ENCODE results near the gene ZIC5. TPM values are rescaled to one million over a fixed set of nuclear protein-coding genes. Genes with fewer than 3 reads are reported as not detected.

The ZIC5 gene
- polyA plus RNA-seq, 1 donor from 2014 or later = 0.94 TPM

DNA sequence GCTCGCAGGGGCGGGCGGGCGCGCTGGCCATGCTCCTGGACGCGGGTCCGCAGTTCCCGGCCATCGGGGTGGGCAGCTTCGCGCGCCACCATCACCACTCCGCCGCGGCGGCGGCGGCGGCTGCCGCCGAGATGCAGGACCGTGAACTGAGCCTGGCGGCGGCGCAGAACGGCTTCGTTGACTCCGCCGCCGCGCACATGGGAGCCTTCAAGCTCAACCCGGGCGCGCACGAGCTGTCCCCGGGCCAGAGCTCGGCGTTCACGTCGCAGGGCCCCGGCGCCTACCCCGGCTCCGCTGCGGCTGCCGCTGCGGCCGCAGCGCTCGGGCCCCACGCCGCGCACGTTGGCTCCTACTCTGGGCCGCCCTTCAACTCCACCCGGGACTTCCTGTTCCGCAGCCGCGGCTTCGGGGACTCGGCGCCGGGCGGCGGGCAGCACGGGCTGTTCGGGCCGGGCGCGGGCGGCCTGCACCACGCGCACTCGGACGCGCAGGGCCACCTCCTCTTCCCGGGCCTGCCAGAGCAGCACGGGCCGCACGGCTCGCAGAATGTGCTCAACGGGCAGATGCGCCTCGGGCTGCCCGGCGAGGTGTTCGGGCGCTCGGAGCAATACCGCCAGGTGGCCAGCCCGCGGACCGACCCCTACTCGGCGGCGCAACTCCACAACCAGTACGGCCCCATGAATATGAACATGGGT lies 10.6 kb upstream of the ZIC5 start:
- H3K4me2 ChIP-seq (ENCODE audit: low read length) = peak overlapping the region; percentile 80
- H3K9ac ChIP-seq (ENCODE audit: low read length) = peak overlapping the region; percentile 87
- H3K79me2 ChIP-seq (replicated peaks; ENCODE audit: insufficient read depth, low read length) = peaks cover 79% of the 10 kb centered on the region
- peak overlapping the region; percentile 93 for H3K4me3 ChIP-seq (ENCODE audit: low read length)
- H3K36me3 ChIP-seq (ENCODE audit: insufficient read depth, low read length) = no peaks in the 10 kb centered on the region
- peaks cover 37% of the 10 kb centered on the region for H3K27me3 ChIP-seq (ENCODE audit: insufficient read depth, low read depth, low read length)
- peak overlapping the region; percentile 85 for H3K27ac ChIP-seq (ENCODE audit: low read length)
- H4K20me1 ChIP-seq (ENCODE audit: insufficient read depth) = peaks cover 26% of the 10 kb centered on the region
- no peaks in the 10 kb centered on the region for H3K9me2 ChIP-seq (ENCODE audit: insufficient read depth, low read length)
- H3K9me3 ChIP-seq (ENCODE audit: low read length) = no peaks in the 10 kb centered on the region
- no peak overlapping the region for H2AFZ ChIP-seq (ENCODE audit: low read depth, low read length)
- peaks cover 2% of the 10 kb centered on the region for H3F3A ChIP-seq (ENCODE audit: insufficient read depth, low read length, poor library complexity, severe bottlenecking)
- peak; percentile 71 for TF ChIP-seq MXI1 (conservative IDR thresholded peaks at IDR 0.05; ENCODE audit: poor library complexity, severe bottlenecking)
- peak; percentile 19 for TF ChIP-seq SMC3 (conservative IDR thresholded peaks at IDR 0.05; ENCODE audit: poor library complexity)
- no peak for TF ChIP-seq EP300 (conservative IDR thresholded peaks at IDR 0.05; ENCODE audit: poor library complexity, severe bottlenecking)
- TF ChIP-seq, protein P1, sequence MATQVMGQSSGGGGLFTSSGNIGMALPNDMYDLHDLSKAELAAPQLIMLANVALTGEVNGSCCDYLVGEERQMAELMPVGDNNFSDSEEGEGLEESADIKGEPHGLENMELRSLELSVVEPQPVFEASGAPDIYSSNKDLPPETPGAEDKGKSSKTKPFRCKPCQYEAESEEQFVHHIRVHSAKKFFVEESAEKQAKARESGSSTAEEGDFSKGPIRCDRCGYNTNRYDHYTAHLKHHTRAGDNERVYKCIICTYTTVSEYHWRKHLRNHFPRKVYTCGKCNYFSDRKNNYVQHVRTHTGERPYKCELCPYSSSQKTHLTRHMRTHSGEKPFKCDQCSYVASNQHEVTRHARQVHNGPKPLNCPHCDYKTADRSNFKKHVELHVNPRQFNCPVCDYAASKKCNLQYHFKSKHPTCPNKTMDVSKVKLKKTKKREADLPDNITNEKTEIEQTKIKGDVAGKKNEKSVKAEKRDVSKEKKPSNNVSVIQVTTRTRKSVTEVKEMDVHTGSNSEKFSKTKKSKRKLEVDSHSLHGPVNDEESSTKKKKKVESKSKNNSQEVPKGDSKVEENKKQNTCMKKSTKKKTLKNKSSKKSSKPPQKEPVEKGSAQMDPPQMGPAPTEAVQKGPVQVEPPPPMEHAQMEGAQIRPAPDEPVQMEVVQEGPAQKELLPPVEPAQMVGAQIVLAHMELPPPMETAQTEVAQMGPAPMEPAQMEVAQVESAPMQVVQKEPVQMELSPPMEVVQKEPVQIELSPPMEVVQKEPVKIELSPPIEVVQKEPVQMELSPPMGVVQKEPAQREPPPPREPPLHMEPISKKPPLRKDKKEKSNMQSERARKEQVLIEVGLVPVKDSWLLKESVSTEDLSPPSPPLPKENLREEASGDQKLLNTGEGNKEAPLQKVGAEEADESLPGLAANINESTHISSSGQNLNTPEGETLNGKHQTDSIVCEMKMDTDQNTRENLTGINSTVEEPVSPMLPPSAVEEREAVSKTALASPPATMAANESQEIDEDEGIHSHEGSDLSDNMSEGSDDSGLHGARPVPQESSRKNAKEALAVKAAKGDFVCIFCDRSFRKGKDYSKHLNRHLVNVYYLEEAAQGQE (IDR thresholded peaks at IDR 0.05; ENCODE audit: borderline replicate concordance) = no peak
- TF ChIP-seq CTCF (IDR thresholded peaks at IDR 0.05; ENCODE audit: poor library complexity, severe bottlenecking) = no peak
- TF ChIP-seq POLR2AphosphoS5 (IDR thresholded peaks at IDR 0.05) = no peak
- TF ChIP-seq TAF1 (IDR thresholded peaks at IDR 0.05; ENCODE audit: low read depth) = no peak

- H3F3A ChIP-seq (ENCODE audit: insufficient read depth, low read length, poor library complexity, severe bottlenecking) = peaks cover 2% of the 10 kb centered on the region
- H2AFZ ChIP-seq (ENCODE audit: low read depth, low read length) = no peak within 1 kb of the TSS
- H3K79me2 ChIP-seq (replicated peaks; ENCODE audit: insufficient read depth, low read length) = peaks cover 76% of the 10 kb centered on the region
- H3K27ac ChIP-seq (ENCODE audit: low read length) = peak within 1 kb of the TSS; percentile 85
- H3K27me3 ChIP-seq (ENCODE audit: insufficient read depth, low read depth, low read length) = peaks cover 33% of the 10 kb centered on the region
- TF ChIP-seq, protein P1 (IDR thresholded peaks at IDR 0.05; ENCODE audit: borderline replicate concordance) = peak; percentile 42
- no peak for TF ChIP-seq MXI1 (conservative IDR thresholded peaks at IDR 0.05; ENCODE audit: poor library complexity, severe bottlenecking)
- peak; percentile 17 for TF ChIP-seq POLR2AphosphoS5 (IDR thresholded peaks at IDR 0.05)
- TF ChIP-seq EP300 (conservative IDR thresholded peaks at IDR 0.05; ENCODE audit: poor library complexity, severe bottlenecking) = no peak
- no peak for TF ChIP-seq EZH2 (IDR thresholded peaks at IDR 0.05; ENCODE audit: borderline replicate concordance, insufficient read depth, low read length, poor library complexity, severe bottlenecking)
- no peak for TF ChIP-seq CTCF (IDR thresholded peaks at IDR 0.05; ENCODE audit: poor library complexity, severe bottlenecking)
- TF ChIP-seq RAD21 (conservative IDR thresholded peaks at IDR 0.05) = no peak
- TF ChIP-seq TAF1 (IDR thresholded peaks at IDR 0.05; ENCODE audit: low read depth) = no peak
- no peak for TF ChIP-seq SMC3 (conservative IDR thresholded peaks at IDR 0.05; ENCODE audit: poor library complexity)
- peak within 1 kb of the TSS; percentile 87 for H3K9ac ChIP-seq (ENCODE audit: low read length)
- no peaks in the 10 kb centered on the region for H3K9me2 ChIP-seq (ENCODE audit: insufficient read depth, low read length)
- H3K4me3 ChIP-seq (ENCODE audit: low read length) = peak within 1 kb of the TSS; percentile 93
- peaks cover 26% of the 10 kb centered on the region for H4K20me1 ChIP-seq (ENCODE audit: insufficient read depth)
- peak within 1 kb of the TSS; percentile 80 for H3K4me2 ChIP-seq (ENCODE audit: low read length)
- no peaks in the 10 kb centered on the region for H3K36me3 ChIP-seq (ENCODE audit: insufficient read depth, low read length)
- no peaks in the 10 kb centered on the region for H3K9me3 ChIP-seq (ENCODE audit: low read length)
Measured at GRCh38 chr13:99981735-99982035, 10.1 kb upstream of the ZIC5 start, which contains the start of gene ZIC2. Gene ZIC2 (plus strand): TSS chr13:99981784. CDS start chr13:99982065, 281 bp downstream.

Data from neural cell (in vitro differentiated cells).